ENCODE results near the gene CATSPERD. TPM values are rescaled to one million over a fixed set of nuclear protein-coding genes. Genes with fewer than 3 reads are reported as not detected.
"Not testable (repeated sequence)": the region's sequence is repeated elsewhere in the genome, so short reads cannot be mapped to it uniquely, and the experiment has no call there.

The CATSPERD gene
- total and polyA plus RNA-seq, 9 donors = 0.67 to 4.5 TPM; not detected in 7

- 46 to 54% (median 48%) methylated on average over 62 to 76 of the region's 76 CpGs for WGBS, 3 donors
- Histone ChIP-seq H3K27ac (peak overlapping the region; percentile 35 to 81), H3K9me3 (no peaks in the 10 kb centered on the region), H3K27me3 (no peaks in the 10 kb centered on the region), H3K4me3 (peak overlapping the region; percentile 65), H3K4me1 (ENCODE audit: insufficient read depth) (peaks cover 14% of the 10 kb centered on the region), H3K36me3 (no peaks in the 10 kb centered on the region)
- TF ChIP-seq EP300 (IDR thresholded peaks at IDR 0.05) (no peak), CTCF (IDR thresholded peaks at IDR 0.05) (peak in 1 of 3 donors; percentile 36), POLR2A (IDR thresholded peaks at IDR 0.05) (no peak)
- peak in 3 of 5 donors; percentile 45 to 69 (median 68) for DNase-seq
- intact Hi-C loops (cut with DNase I) = loop anchor here in 1 of 4 donors (10.0 kb wide), 1 partner anchor 63 kb away; the partner anchor contains the start of genes SAFB and SAFB2
Measured at GRCh38 chr19:5687360-5688198, 32.9 kb upstream of the CATSPERD start.

DNA sequence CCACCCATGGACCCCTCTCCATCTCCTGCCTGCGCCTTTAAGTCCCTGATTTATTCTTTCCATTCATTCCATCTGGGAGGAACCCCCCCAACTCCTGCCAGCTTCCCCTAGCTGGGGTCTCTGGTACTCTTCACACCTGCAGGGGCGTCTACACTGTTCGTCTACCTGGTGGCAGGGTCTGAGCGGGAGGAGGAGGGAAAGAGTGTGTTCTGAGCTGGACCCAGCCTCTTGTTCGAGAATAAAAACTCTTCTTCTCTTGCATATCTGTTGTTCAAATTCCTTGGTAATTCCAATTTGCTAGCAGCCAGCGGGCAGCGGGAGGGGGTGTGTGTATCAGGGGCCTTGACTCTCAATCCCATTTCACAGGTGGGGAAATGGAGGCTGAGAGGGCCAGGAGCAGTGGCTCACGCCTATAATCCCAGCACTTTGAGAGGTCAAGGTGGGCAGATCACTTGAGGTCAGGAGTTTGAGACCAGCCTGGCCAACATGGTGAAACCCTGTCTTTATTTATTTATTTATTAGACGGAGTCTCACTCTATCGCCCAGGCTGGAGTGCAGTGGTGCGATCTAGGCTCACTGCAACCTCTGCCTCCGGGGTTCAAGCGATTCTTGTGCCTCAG, 32.1 kb upstream of the CATSPERD start:
- 87 to 93% (median 89%) methylated on average over 13 of the region's 13 CpGs for whole genome bisulfite sequencing, 3 donors
- not testable (repeated sequence) for H3K9me3 ChIP-seq, H3K27ac ChIP-seq, H3K4me3 ChIP-seq, H3K27me3 ChIP-seq, H3K36me3 ChIP-seq
- intact Hi-C loops (cut with DNase I) = loop anchor here in 1 of 4 donors (10.0 kb wide), 1 partner anchor 64 kb away; the partner anchor contains the start of genes SAFB and SAFB2
- H3K4me1 ChIP-seq (ENCODE audit: insufficient read depth) = peaks cover 14% of the 10 kb centered on the region
- DNase-seq = peak in 2 of 5 donors; percentile 24 to 47

- intact Hi-C loops (cut with DNase I) = loop anchor here in 1 of 4 donors (5.0 kb wide), 1 partner anchor 643 kb away; no protein-coding TSS in a partner anchor
- WGBS, 3 donors = 0 to 1% (median 1%) methylated on average over 55 to 73 of the region's 73 CpGs
- Histone ChIP-seq H3K27ac (peak within 1 kb of the TSS; percentile 51 to 93), H3K9me3 (no peaks in the 10 kb centered on the region), H3K4me3 (peak within 1 kb of the TSS; percentile 78), H3K4me1 (ENCODE audit: insufficient read depth) (peaks cover 14% of the 10 kb centered on the region), H3K27me3 (no peaks in the 10 kb centered on the region), H3K36me3 (no peaks in the 10 kb centered on the region)
- peak; percentile 97 to 100 (median 99) for DNase-seq
- TF ChIP-seq CTCF (IDR thresholded peaks at IDR 0.05) (peak; percentile 99), POLR2A (IDR thresholded peaks at IDR 0.05) (peak; percentile 96), EP300 (IDR thresholded peaks at IDR 0.05) (no peak)
Measured at GRCh38 chr19:5690125-5690954, 30.1 kb upstream of the CATSPERD start, which contains the start of gene RPL36. Gene RPL36 (plus strand): TSS chr19:5690295. CDS start chr19:5690508, 213 bp downstream.

DNA sequence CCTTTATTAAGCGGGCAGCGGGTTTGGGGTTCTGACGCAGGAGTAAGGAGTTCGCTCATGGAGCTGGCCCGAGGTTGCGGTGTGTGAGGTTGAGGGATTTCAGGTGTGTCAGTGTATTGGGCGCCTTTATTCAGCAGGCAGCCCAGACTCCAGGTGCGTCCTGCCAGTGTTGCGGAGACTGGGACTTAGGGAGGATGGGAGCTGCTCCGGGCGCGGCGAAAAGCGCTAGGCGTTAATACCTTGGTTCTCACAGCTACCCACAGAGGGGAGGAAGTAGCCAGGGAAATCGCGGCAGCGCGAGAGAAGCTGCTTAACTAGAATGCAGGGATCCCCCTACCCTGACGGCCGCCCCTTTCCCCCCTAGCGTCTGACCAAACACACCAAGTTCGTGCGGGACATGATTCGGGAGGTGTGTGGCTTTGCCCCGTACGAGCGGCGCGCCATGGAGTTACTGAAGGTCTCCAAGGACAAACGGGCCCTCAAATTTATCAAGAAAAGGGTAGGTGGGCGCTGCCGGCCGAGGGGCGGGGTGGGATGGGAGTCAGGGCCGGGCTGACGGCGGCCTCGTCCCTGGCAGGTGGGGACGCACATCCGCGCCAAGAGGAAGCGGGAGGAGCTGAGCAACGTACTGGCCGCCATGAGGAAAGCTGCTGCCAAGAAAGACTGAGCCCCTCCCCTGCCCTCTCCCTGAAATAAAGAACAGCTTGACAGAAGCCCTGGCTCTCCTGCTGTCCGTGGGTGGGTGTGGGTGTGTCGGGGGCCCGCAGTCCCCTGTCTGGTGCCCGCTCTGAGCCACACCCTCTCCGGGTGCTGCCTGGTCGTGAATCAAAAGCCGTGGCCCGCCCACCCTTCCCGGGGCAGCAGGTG, 29.2 kb upstream of the CATSPERD start:
- intact Hi-C loops (cut with DNase I) = loop anchor here in 1 of 4 donors (5.0 kb wide), 1 partner anchor 644 kb away; no protein-coding TSS in a partner anchor

More for the DNA sequence above, 29.2 kb upstream of the CATSPERD start:
- peak overlapping the region; percentile 51 to 93 for H3K27ac ChIP-seq
- H3K27me3 ChIP-seq = no peaks in the 10 kb centered on the region
- peak overlapping the region; percentile 78 for H3K4me3 ChIP-seq
- H3K4me1 ChIP-seq (ENCODE audit: insufficient read depth) = peaks cover 14% of the 10 kb centered on the region
- TF ChIP-seq CTCF (IDR thresholded peaks at IDR 0.05) (no peak), POLR2A (IDR thresholded peaks at IDR 0.05) (no peak), EP300 (IDR thresholded peaks at IDR 0.05) (no peak)
- H3K9me3 ChIP-seq = no peaks in the 10 kb centered on the region
- WGBS, 3 donors = 1 to 5% (median 2%) methylated on average over 47 to 54 of the region's 54 CpGs
- peak; percentile 75 to 86 (median 78) for DNase-seq
- H3K36me3 ChIP-seq = no peaks in the 10 kb centered on the region

Measured in ovary (tissue), 9 donors.